HG02885 (cell line): ENCODE measurements around the gene TSEN34.
"Not testable (repeated sequence)": the region's sequence is repeated elsewhere in the genome, so short reads cannot be mapped to it uniquely, and the experiment has no call there.

Experiments
- ATAC-seq: cut with Tn5 transposase; IDR thresholded peaks from one replicate; pipeline ENCODE4 v1.9.1; 2021; ENCODE audit warnings: mild to moderate bottlenecking; ENCODE audit not compliant: unreplicated experiment, poor library complexity

TSEN34 gene

DNA sequence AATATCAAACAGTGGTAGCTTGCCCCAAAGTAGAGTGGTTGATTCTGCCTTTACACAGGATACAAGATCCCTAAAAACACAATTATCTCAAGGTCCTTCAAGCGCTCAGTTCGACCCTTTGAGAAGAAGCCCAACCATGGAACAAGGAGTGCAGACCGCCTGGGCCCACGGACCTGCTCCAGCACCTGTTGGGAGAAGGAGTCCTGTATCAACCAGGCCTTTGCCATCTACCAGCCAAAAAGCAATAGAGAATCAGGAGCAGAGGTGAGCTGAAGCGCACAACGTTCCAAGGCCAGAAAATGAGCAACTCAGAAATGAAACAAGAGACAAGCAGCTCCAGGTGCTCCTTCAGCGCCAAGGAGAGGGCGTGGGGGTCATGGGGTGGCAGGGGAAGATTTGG, 38.0 kb downstream of the TSEN34 start:
- no peak for ATAC-seq

DNA sequence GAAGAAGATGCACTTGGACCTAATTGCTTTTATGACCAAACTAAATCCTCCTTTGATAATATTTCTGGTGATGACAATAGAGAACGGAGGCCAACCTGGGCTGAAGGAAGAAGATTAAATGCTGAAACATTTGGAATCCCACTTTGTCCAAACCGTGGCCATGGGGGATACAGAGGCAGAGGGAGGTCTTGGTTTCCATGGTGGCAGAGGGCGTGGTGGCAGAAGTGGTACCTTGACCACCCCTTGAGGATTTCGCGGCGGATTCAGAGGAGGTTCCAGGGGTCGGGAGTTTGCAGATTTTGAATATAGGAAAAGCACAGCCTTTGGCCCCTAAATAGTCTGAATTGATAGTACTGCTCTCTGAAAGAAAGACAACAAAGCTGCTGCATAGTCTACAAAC, 38.9 kb downstream of the TSEN34 start:
- ATAC-seq: no peak

DNA sequence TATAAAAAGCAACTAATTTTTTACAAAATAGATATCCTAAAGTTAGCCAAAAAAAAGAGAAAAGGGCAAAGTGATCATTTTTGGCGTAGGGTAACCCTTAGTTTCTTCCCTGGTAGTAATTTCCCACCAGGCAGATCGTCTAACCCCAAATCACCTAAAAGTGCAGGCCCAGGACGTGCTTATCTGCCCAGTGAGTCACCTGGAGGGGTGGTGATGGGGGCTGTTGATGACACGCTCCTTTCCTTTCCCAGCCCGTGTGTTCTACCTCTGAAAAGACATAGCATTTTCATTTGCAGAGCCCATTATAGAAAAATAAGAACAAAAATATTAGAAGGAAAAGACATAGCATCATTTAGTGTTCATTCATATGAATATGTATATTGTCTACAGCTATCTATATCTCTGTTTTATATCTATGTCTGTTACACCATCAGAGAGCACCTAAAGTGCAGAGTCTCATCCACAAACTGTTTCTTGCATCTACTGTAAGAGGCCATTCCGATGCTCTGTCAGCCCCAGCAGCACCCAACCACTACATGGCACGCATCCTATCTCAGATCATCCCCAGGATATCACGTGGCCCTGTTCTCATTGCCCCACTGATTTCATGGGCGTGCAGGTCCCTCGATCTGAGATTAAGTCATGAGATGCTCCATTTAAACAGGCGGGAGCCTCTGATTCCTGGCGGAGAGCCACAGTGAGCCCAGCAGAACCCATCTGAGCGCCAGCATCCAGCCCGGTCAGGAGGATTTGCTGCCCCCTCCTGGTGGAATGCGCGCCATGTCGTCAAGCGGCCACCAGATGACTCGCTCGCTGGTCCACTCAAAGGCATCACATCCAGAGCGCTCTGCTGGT, 40.2 kb downstream of the TSEN34 start:
- ATAC-seq: peak; percentile 74

DNA sequence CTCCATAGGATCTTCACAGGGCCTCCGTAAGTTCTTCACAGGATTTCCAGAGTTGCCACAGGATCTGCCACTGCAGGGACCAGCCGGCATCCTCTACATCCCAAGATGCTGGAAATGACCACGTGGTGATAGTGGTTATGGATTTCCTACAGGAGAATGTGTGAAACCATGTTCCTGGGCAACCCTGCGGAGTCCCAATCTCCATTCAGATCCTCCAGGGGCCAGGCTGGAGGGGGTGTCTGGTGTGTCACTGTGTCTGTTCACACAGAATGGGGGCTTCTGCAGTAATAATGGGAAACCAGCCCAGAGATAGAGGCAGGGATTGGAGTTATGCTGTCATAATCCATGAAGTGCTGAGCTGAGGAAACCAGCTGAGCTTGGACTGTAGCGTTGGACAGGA, 42.8 kb downstream of the TSEN34 start:
- no peak for ATAC-seq

DNA sequence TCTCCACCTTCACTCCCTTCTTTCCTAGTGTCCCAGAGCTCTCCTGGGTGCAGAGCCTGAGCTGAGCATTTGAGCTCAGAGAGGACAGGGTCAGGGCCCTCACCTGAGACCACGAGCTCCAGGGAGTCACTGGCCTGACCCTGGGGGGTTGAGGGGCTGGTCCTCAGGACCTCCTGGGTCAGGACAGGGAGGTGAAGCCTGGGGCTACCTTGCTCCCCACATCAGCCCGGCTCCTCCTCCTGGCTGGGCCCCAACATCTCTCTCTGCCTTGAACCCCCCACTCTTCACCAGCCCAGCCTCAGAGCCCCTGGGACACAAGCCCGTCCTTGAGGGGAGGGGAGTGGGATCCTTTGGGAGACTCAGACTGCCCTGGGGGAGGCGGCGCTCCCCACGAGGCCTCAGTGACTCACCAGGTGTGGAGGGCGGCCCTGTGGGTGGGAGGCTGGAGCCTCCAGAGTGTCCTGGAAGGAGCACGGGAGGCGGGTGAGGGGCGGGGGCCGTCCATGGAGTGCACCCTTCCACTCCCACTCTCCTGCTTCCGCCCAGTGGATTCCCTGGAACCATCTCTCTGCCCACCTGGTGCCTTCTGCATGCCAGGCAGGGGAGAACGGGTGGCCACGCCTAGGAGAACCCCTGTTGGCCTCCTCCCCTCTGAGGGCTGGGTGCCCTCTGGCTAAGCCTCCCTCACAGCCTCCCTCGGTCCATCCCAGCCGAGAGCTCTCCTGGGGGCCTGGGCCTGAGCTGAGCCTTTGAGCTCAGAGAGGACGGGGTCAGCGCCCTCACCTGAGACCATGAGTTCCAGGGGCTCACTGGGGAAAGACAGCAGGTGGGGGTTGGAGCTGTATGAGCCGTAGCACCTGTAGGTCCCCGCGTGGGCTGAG, 48.6 kb downstream of the TSEN34 start:
- ATAC-seq: not testable (repeated sequence)

DNA sequence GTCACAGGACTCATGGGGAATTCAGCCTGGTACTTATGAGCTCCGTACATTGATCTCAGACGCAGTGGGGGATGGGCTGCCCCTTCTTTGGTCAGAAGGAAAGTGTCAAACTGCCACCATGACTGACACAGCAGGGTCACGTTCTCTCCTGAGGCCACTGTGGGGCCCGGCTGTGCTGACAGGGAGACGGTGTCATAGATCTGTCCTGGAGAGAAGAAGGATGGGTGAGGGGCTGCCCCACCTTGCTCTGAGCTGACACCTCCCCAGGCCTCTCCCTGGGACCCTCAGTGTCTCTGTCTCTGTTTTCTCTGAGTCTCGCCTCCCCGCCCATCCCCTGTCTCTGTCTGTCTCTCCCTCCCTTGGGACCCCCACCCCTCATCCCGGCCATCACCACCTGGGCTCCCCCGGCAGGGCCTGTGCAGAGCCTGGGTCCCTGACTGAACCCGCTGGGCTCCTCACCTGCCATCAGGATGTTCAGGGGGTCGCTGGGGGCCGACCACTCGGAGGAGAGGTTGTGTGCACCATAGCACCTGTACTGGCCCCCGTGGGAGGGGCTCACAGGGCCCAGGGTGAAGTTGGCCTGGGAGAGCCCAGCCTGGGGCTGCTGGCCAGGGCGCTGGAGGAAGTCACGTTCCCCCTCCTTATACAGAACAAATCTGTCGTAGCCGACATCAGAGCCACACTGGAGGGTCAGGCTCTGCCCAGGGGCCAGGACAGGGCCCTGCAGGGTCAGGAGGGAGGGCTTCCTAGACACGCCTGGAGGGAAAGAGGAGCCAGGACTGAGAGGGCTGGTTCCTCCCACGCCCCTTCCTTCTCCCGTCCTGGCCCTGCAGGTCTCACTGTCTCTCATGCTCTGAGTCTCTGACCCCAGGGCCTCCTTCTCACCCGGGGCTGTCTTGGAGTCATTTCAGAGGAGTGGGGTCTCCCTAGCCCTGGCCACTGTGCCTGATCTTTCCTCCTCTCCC, 49.5 kb downstream of the TSEN34 start:
- ATAC-seq: not testable (repeated sequence)

DNA sequence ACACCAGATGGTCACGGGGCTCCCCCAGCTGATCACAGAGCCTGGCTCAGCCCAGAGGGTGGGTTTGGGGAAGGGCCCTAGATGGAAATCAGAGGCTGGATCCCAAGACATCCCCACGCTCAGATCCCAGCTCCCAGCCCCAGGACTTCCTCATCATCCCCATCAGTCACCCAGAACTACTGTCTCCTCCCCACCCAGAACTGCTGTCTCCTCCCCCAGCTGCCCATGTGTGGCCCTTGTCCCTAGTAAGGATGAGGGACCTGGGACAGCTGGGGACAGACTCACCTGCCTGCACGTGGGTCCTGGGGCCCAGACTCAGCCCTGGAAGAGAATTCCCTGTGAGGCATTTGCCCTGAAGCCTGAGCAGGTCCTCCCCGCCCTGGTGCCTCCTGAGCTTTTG, 51.1 kb downstream of the TSEN34 start:
- ATAC-seq: not testable (repeated sequence)

DNA sequence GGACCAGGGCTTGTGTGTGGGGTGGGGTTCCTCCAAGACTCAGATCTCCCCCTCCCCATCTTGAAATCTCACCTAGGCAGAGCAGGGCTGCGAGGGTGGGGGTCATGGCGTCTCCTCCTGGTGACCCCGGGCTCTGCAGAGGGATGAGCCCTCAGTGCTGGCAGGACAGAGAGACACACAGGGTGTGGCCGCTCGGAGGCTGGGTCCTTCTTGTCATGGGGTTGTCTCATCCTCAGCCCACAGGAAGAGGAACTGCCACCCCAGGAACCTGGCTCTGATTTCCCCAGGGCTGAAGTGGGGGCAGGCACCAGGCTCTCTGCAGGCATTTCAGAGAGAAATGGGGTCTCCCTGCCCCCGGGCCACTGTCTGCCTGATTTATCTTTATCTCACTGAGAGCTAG, 51.5 kb downstream of the TSEN34 start, which contains the start of gene LILRA6:
TSS of gene LILRA6 (minus strand) at position 145 of the 400 bp plus-strand sequence.
- not testable (repeated sequence) for ATAC-seq

DNA sequence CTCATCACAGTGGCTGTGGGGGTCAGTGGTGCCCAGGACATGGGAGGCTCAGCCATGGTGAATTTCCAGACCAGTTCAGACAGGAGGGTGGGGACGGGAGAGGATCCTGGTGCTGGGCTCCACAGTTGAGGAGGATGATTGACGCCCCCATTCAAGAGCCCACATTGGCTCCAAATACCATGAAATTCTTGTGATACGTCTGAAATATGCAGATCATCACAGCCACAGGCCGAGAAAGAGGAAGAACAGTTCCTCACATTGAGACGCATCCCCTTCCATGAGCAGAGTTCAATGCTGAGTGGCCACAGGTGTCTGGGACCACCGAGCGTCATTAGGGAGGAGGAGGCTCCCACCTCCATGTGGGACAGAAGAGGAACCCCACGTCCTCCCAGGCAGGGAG, 52.7 kb downstream of the TSEN34 start:
- ATAC-seq: not testable (repeated sequence)
